KMS-11 (cell line): ENCODE results near the gene TMEM161A.

ENCODE experiments used
- H2AFZ ChIP-seq: fragments of 200-600 bp; sonication (generic); 2 replicates; pipeline ENCODE4 v1.6.1; 2016; ENCODE audit warnings: antibody characterized with exemption, mixed run types, low read depth
- H3K27ac ChIP-seq: fragments of 200-600 bp; sonication (generic); 2 replicates; pipeline ENCODE4 v1.6.1; 2016; ENCODE audit warnings: mild to moderate bottlenecking, mixed run types
- H3K27me3 ChIP-seq: fragments of 200-600 bp; sonication (generic); 2 replicates; pipeline ENCODE4 v1.6.1; 2017; ENCODE audit warnings: mild to moderate bottlenecking, low read depth, mixed run types, moderate library complexity; ENCODE audit not compliant: insufficient read depth
- H3K36me3 ChIP-seq: fragments of 200-600 bp; sonication (generic); 2 replicates; pipeline ENCODE4 v1.6.1; 2017; ENCODE audit warnings: mild to moderate bottlenecking, mixed run types; ENCODE audit not compliant: insufficient read depth
- H3K4me1 ChIP-seq: fragments of 200-600 bp; sonication (generic); 2 replicates; pipeline ENCODE4 v1.6.1; 2016; ENCODE audit warnings: mild to moderate bottlenecking, low read depth, mixed run types; ENCODE audit not compliant: poor library complexity, severe bottlenecking
- H3K4me2 ChIP-seq: fragments of 200-600 bp; sonication (generic); 2 replicates; pipeline ENCODE4 v1.7.0; 2016; ENCODE audit warnings: mild to moderate bottlenecking, mixed run types
- H3K4me3 ChIP-seq: fragments of 200-600 bp; sonication (generic); IDR thresholded peaks from 2 replicates; pipeline ENCODE4 v1.6.1; 2017; ENCODE audit warnings: low read depth, low read length, mixed read lengths; ENCODE audit not compliant: insufficient read depth
- H3K79me2 ChIP-seq: fragments of 200-600 bp; sonication (generic); 2 replicates; pipeline ENCODE4 v1.6.1; 2016; ENCODE audit warnings: low read depth, mixed run types; ENCODE audit not compliant: insufficient read depth
- H3K9ac ChIP-seq: fragments of 200-600 bp; sonication (generic); 2 replicates; pipeline ENCODE4 v1.6.1; 2016; ENCODE audit warnings: mild to moderate bottlenecking, mixed run types
- H4K20me1 ChIP-seq: fragments of 200-600 bp; sonication (generic); 2 replicates; pipeline ENCODE4 v1.6.1; 2016; ENCODE audit warnings: mild to moderate bottlenecking, mixed run types; ENCODE audit not compliant: insufficient read depth
- TF ChIP-seq, protein P1 (sequence below): fragments of 200-600 bp; sonication (generic); conservative IDR thresholded peaks from 2 replicates; pipeline ENCODE4 v1.6.1; 2017; ENCODE audit warnings: low read depth, mild to moderate bottlenecking, antibody characterized with exemption, low read length, moderate library complexity, mixed read lengths

TMEM161A gene

DNA sequence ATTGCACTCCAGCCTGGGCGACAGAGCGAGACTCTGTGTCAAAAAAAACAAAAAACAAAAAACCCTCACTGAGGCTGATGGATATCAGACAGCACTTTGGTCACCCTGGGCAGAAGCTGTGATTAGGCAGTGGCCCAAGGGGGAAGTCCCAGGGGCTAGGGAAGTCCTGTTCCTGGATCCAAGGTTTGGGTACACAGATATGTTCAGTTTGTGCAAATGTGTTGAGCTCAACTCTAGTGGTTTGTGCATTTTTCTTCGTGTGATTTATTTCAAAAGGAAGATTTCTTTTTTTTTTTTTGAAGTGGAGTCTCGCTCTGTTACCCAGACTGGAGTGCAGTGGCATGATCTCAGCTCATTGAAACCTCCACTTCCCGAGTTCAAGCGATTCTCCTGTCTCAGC lies 19.5 kb upstream of the TMEM161A start:
- Histone ChIP-seq H3K27ac (no peak overlapping the region), H3K4me2 (no peak overlapping the region), H3K36me3 (no peaks in the 10 kb centered on the region), H3K27me3 (no peaks in the 10 kb centered on the region), H3K9ac (no peak overlapping the region), H3K79me2 (no peaks in the 10 kb centered on the region), H2AFZ (no peak overlapping the region), H3K4me3 (no peak overlapping the region), H3K4me1 (no peaks in the 10 kb centered on the region), H4K20me1 (no peaks in the 10 kb centered on the region)
- TF ChIP-seq, protein P1, sequence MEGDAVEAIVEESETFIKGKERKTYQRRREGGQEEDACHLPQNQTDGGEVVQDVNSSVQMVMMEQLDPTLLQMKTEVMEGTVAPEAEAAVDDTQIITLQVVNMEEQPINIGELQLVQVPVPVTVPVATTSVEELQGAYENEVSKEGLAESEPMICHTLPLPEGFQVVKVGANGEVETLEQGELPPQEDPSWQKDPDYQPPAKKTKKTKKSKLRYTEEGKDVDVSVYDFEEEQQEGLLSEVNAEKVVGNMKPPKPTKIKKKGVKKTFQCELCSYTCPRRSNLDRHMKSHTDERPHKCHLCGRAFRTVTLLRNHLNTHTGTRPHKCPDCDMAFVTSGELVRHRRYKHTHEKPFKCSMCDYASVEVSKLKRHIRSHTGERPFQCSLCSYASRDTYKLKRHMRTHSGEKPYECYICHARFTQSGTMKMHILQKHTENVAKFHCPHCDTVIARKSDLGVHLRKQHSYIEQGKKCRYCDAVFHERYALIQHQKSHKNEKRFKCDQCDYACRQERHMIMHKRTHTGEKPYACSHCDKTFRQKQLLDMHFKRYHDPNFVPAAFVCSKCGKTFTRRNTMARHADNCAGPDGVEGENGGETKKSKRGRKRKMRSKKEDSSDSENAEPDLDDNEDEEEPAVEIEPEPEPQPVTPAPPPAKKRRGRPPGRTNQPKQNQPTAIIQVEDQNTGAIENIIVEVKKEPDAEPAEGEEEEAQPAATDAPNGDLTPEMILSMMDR: no peak

DNA sequence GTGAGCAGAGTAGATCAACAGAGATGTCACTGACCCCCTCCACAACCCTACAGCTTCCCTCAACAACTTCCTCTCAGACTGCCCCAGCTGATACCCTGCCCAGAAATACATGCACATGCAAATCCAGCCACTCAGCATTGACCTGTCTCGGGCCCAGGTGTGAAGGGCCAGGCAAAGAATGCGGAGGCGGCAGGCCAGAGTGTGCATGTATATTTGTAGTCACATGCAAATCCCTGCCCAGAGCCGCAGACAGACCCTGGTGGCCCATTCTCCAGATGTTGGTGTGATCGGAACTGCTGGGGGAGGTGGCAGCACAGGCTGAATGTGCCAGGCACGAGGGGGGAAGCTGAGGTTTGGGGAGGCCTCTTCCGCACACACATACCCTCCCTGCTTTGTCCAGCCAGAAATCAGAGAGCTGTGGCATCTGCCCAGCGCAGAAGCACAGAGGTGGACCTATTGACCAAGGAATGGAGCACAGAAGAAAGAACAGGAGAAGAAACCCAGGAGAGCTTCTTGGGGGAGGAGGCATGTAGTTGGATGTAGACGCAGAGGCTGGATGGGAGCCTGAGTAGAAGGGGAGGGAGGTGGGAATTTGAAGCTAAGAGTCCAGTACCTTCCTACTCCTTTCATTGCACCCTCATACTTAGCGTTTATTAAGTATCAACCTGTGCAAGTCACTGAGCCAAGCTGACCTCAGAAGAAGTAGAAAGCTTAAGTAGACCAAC lies 17.4 kb upstream of the TMEM161A start:
- Histone ChIP-seq H3K27ac (no peak overlapping the region), H3K36me3 (no peaks in the 10 kb centered on the region), H3K4me1 (no peaks in the 10 kb centered on the region), H3K27me3 (no peaks in the 10 kb centered on the region), H3K9ac (no peak overlapping the region), H3K4me3 (no peak overlapping the region), H4K20me1 (no peaks in the 10 kb centered on the region), H3K79me2 (no peaks in the 10 kb centered on the region), H3K4me2 (no peak overlapping the region), H2AFZ (no peak overlapping the region)
- TF ChIP-seq, protein P1: no peak

DNA sequence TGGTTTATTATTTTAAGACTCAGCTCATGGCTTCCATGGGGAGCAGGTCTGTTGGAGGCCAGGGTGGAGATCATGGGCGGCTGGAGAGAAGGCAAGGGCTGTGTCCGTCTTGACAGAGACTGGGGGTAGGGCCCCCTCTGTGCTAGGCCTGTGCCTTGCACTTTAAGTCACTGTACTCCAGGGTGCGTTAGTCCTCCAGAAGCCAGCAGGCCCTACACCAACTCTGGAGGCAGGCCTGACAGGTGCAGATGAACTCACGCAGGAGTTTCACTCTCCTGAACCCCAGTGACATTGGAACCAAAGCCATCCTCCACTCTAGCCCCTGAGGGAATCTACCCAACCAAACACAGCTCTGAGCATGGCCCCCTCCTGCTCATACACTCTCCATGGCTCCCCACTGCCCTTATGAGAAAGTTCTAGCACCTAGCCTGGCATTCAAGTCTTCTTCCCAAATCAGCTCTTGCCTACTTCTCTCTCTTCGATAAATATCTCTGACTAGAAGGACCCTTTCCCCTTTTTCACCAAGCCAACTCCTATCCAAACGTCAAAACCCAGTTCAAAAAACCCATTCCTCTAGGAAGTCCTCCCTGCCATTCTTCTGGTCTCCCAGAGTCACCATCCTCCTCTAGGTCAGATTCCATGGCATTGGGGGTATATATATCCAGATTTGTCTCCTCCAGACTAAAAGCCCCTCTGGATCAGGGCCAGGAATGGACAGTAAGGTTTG lies 16.7 kb upstream of the TMEM161A start:
- no peaks in the 10 kb centered on the region for H3K27me3 ChIP-seq
- no peaks in the 10 kb centered on the region for H4K20me1 ChIP-seq
- H3K4me3 ChIP-seq: no peak overlapping the region
- TF ChIP-seq, protein P1: no peak
- no peaks in the 10 kb centered on the region for H3K4me1 ChIP-seq
- H2AFZ ChIP-seq: no peak overlapping the region
- H3K4me2 ChIP-seq: no peak overlapping the region
- no peaks in the 10 kb centered on the region for H3K36me3 ChIP-seq
- H3K27ac ChIP-seq: no peak overlapping the region
- no peaks in the 10 kb centered on the region for H3K79me2 ChIP-seq
- H3K9ac ChIP-seq: no peak overlapping the region

DNA sequence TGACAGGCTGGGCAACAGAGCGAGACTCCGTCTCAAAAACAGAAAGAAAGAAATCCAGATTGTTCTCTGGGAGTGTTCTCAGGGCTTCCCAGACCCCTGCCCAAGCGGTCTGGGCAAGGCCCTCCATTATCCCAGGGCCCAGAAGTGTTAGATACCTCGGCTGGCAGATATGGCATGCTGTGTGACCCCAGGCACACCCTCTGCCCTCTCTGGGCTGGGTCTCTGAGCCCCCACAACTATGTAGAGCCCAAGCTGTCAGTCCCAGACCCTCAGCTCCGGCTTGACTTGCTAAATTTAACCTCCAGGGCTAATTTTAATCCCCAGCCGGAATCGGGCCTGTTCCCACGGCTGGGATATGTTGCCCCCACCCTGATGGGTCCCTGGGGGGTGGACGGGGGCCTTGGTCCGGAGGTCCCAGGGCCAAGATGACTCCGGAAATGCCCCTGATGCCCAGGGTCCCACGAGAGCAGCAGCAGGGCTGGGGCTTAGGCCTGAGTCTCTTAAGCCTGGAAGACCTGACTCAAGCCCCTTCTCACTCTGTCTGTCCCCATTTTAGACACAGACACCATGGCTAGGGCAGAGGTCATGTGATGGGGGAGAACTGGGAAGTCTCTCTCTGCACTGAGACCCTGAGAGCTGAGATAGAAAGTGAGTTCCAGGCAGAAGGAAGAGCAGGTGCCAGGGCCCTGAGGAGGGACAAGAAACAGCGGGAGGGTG lies 14.5 kb upstream of the TMEM161A start:
- Histone ChIP-seq H3K4me1 (no peaks in the 10 kb centered on the region), H3K4me2 (no peak overlapping the region), H3K27me3 (no peaks in the 10 kb centered on the region), H2AFZ (no peak overlapping the region), H3K79me2 (no peaks in the 10 kb centered on the region), H3K27ac (no peak overlapping the region), H3K4me3 (no peak overlapping the region), H3K36me3 (no peaks in the 10 kb centered on the region), H3K9ac (no peak overlapping the region), H4K20me1 (no peaks in the 10 kb centered on the region)
- TF ChIP-seq, protein P1: no peak
